ENCODE data around the gene PRKAR1B.

- no peak for TF ChIP-seq GATA2 (IDR thresholded peaks at IDR 0.05; ENCODE audit: low read depth, low read length)
- no peak for TF ChIP-seq GATA3 (IDR thresholded peaks at IDR 0.05; ENCODE audit: low read depth, low read length)
These were observed 49.3 kb upstream of the PRKAR1B start for GRCh38 chr7:776381-776780.

Measured in SH-SY5Y (cell line).